H1 (cell line): ENCODE data around the gene STARD4. TPM values are rescaled to one million over a fixed set of nuclear protein-coding genes. Genes with fewer than 3 reads are reported as not detected.

Experiments used
- KDM1A ChIP-seq: fragments of 200-600, 300-600 bp; sonication (generic); IDR thresholded peaks from 2 replicates; pipeline ENCODE4 v1.7.1; 2016; ENCODE audit warnings: mild to moderate bottlenecking, low read length, borderline replicate concordance
- POLR2A ChIP-seq, 2 experiments: IDR thresholded peaks; 1 replicate in 1 of 2; 2 replicates in 1 of 2; pipeline ENCODE4 v1.6.1; 2011; ENCODE audit warnings: low read depth in 2 of 2, low read length in 2 of 2, mild to moderate bottlenecking in 2 of 2; ENCODE audit errors: control extremely low read depth in 1 of 2
- POU5F1 ChIP-seq: IDR thresholded peaks from 2 replicates; pipeline ENCODE4 v1.6.1; 2011; ENCODE audit warnings: low read depth, mild to moderate bottlenecking, low read length, moderate library complexity
- RAD21 ChIP-seq, 2 experiments: IDR thresholded peaks in 1 of 2; conservative IDR thresholded peaks in 1 of 2; 2 replicates each; pipeline ENCODE4 v1.6.1; 2011; ENCODE audit warnings: low read depth in 2 of 2, low read length in 2 of 2, improper control_type of control experiment in 1 of 2, inconsistent platforms in 1 of 2, mild to moderate bottlenecking in 1 of 2, moderate library complexity in 1 of 2
- RFX5 ChIP-seq: IDR thresholded peaks from 2 replicates; pipeline ENCODE4 v1.6.1; 2011; ENCODE audit warnings: low read depth, low read length, improper control_type of control experiment, borderline replicate concordance
- SP2 ChIP-seq: IDR thresholded peaks from 2 replicates; pipeline ENCODE4 v1.6.1; 2012; ENCODE audit warnings: mild to moderate bottlenecking, low read length, inconsistent platforms
- TAF7 ChIP-seq: optimal IDR thresholded peaks from 2 replicates; pipeline ENCODE3; 2011; ENCODE audit warnings: low read depth, mild to moderate bottlenecking, inconsistent platforms, low read length, moderate library complexity, borderline replicate concordance
- polyA plus RNA-seq, 7 experiments: library from polyadenylated mRNA; depleted of rRNA in 3 of 7; stranded (reverse) in 5 of 7; unstranded in 2 of 7; fragments of >200 nt in 5 of 7; fragments of 200-250 nt in 2 of 7; gene quantifications; 1 replicate in 5 of 7; 2 replicates in 1 of 7; 4 replicates in 1 of 7; pipeline versions ENCODE4 v1.2.1 to v1.2.3, GENCODE V29; 2011 to 2013; ENCODE audit warnings: missing spikeins in 2 of 7, mixed read lengths in 2 of 7
- total RNA-seq: library from RNA; stranded (reverse); fragmentation: NEBNext Ultra II Directional; extraction: Animal tissue kit (Norgen Biotek cat#: 25700); gene quantifications from 2 replicates; pipeline ENCODE4 v1.2.1, GENCODE V29; 2021
- TF ChIP-seq, protein P1 (sequence below): IDR thresholded peaks from 2 replicates; pipeline ENCODE4 v1.6.1; 2011; ENCODE audit warnings: low read depth, mild to moderate bottlenecking, low read length; ENCODE audit not compliant: insufficient read depth

Gene STARD4
- total and polyA plus RNA-seq, 2 of the 8 experiments (the other 6 are each of a cell fraction or from before 2014, with no cell fraction given), result 10.8 to 47.9 TPM

DNA sequence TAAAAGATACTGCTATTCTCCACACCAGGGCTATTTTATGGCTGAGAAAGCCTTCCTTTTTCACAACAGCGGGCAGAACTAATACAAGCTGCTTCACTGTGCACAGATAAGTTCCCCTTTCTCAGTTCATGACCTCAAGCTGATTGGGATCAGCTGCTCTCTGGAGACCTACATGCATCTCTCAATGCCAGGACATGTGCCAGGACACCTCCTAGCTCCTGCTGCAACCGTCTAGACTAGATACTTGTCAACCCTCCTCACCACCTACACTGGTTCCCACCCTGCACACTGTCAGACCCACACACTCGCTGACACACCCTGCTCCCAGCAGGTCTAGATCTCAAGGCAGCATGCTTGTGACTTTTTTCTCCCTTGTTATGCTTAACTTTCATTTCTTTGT is 39.8 kb downstream of the STARD4 start (continued):
- TF ChIP-seq RFX5, result no peak
- TF ChIP-seq POU5F1, result no peak
- TF ChIP-seq SP2, result no peak
- TF ChIP-seq POLR2A (IDR thresholded peaks at IDR 0.05; ENCODE audit: control extremely low read depth in 1 of 2, low read depth in 2 of 2, low read length in 2 of 2), result no peak
- no peak for TF ChIP-seq RAD21 (IDR thresholded peaks at IDR 0.05 in 1 of 2, conservative IDR thresholded peaks at IDR 0.05 in 1 of 2; ENCODE audit: low read depth in 2 of 2, low read length in 2 of 2)
- no peak for TF ChIP-seq KDM1A
- TF ChIP-seq, protein P1, sequence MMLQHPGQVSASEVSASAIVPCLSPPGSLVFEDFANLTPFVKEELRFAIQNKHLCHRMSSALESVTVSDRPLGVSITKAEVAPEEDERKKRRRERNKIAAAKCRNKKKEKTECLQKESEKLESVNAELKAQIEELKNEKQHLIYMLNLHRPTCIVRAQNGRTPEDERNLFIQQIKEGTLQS, result no peak
- no peak for TF ChIP-seq TAF7
- TF ChIP-seq, all 59 proteins: peak for 0
